ENCODE data around the gene MDM1. TPM values are rescaled to one million over a fixed set of nuclear protein-coding genes. Genes with fewer than 3 reads are reported as not detected.

Gene MDM1
- total RNA-seq, 4 donors from 2014 or later = 5.2 to 46.2 (median 14.5) TPM

- no peak overlapping the region for H3K4me3 ChIP-seq
- no peak overlapping the region for H3K27ac ChIP-seq
- no peaks in the 10 kb centered on the region for H3K36me3 ChIP-seq
- no peak for TF ChIP-seq POLR2A (IDR thresholded peaks at IDR 0.05)
- TF ChIP-seq CTCF (IDR thresholded peaks at IDR 0.05) = no peak
- DNase-seq = no peak
- no peaks in the 10 kb centered on the region for H3K27me3 ChIP-seq
- no peaks in the 10 kb centered on the region for H3K9me3 ChIP-seq
- H3K4me1 ChIP-seq = no peaks in the 10 kb centered on the region
These were observed 67.9 kb downstream of the MDM1 start for GRCh38 chr12:68264158-68264855.

- no peak overlapping the region for H3K4me3 ChIP-seq
- no peaks in the 10 kb centered on the region for H3K9me3 ChIP-seq
- DNase-seq = no peak
- H3K36me3 ChIP-seq = no peaks in the 10 kb centered on the region
- no peak overlapping the region for H3K27ac ChIP-seq
- H3K4me1 ChIP-seq = no peaks in the 10 kb centered on the region
- TF ChIP-seq CTCF (IDR thresholded peaks at IDR 0.05) (no peak), POLR2A (IDR thresholded peaks at IDR 0.05) (no peak)
- no peaks in the 10 kb centered on the region for H3K27me3 ChIP-seq
These were observed 68.8 kb downstream of the MDM1 start for GRCh38 chr12:68263366-68263765.

GRCh38 chr12:68261896-68262295 lies 70.3 kb downstream of the MDM1 start:
- Histone ChIP-seq H3K36me3 (no peaks in the 10 kb centered on the region), H3K27ac (no peak overlapping the region), H3K27me3 (no peaks in the 10 kb centered on the region), H3K4me3 (no peak overlapping the region), H3K4me1 (no peaks in the 10 kb centered on the region), H3K9me3 (no peaks in the 10 kb centered on the region)
- TF ChIP-seq CTCF (IDR thresholded peaks at IDR 0.05) (no peak), POLR2A (IDR thresholded peaks at IDR 0.05) (no peak)
- DNase-seq = no peak

- no peaks in the 10 kb centered on the region for H3K9me3 ChIP-seq
- no peaks in the 10 kb centered on the region for H3K27me3 ChIP-seq
- no peak for DNase-seq
- no peak overlapping the region for H3K4me3 ChIP-seq
- no peaks in the 10 kb centered on the region for H3K36me3 ChIP-seq
- H3K27ac ChIP-seq = no peak overlapping the region
- H3K4me1 ChIP-seq = no peaks in the 10 kb centered on the region
- TF ChIP-seq POLR2A (IDR thresholded peaks at IDR 0.05) = no peak
- no peak for TF ChIP-seq CTCF (IDR thresholded peaks at IDR 0.05)
These were observed 72.0 kb downstream of the MDM1 start for GRCh38 chr12:68260153-68260552.

GRCh38 chr12:68259318-68259940 lies 72.7 kb downstream of the MDM1 start:
- TF ChIP-seq POLR2A (IDR thresholded peaks at IDR 0.05) (no peak), CTCF (IDR thresholded peaks at IDR 0.05) (no peak)
- H3K27me3 ChIP-seq = no peaks in the 10 kb centered on the region
- H3K4me1 ChIP-seq = no peaks in the 10 kb centered on the region
- DNase-seq = no peak
- H3K27ac ChIP-seq = no peak overlapping the region
- H3K9me3 ChIP-seq = no peaks in the 10 kb centered on the region
- no peak overlapping the region for H3K4me3 ChIP-seq
- no peaks in the 10 kb centered on the region for H3K36me3 ChIP-seq
